Activated CD4-positive, alpha-beta T cell treated with anti-CD3 and anti-CD28 coated beads, Interleukin-10, Interleukin-2, amounts not matched to agents 100 ng/mL and 50 ng/mL, durations not matched to agents 16 hours and 8 hours (primary cell): Measurements from ENCODE around the gene WDR17.
"Not testable (repeated sequence)": the region's sequence is repeated elsewhere in the genome, so short reads cannot be mapped to it uniquely, and the experiment has no call there.

Experiments used
- DNase-seq: peaks from one replicate; pipeline ENCODE4 v3.0.0-alpha.2; 2020

The WDR17 gene

DNA sequence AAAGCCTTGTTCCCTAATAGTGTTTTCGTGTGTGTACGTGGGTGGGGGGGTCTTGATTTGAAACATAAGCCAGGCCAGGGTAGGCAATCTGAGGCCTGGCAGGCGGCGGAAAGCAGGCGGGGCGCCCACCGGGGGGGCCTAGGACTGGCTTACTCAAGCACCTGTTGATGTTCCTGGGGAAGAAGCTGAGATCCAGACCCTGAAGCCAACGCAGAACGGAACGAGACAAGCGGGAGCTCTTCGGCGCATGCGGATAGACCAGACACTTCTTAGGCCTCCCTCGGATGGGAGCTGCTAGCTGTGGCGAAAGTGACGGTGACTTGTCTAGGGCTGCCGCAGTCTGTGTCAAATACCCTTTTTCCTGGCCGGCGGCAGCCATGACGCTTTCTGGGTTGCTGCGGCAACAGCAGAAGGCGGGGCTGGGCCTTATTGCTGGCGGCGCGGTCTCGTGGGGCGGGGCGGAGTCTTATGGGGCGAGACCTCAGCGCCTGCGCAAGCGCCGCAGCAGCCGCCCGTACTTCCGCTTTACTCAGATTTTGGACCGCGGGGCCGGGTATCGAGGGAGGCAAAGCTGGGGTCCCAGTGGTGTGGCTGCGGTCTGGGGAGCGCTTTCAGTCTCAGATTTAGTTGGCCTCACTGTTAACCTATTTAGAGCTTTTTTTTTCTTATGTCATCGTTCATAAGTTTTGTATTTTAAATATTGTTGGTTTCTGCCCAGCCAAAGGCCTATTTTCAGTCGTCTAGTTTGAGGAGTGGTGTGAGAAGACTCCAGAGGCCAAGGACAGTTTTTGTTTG is 129.7 kb downstream of the WDR17 start, which contains the start of gene SPATA4:
Gene SPATA4 (minus strand): TSS at position 402 of the 795 bp plus-strand sequence. CDS start 23 bp downstream, at position 379.
- peak; percentile 96 for DNase-seq

DNA sequence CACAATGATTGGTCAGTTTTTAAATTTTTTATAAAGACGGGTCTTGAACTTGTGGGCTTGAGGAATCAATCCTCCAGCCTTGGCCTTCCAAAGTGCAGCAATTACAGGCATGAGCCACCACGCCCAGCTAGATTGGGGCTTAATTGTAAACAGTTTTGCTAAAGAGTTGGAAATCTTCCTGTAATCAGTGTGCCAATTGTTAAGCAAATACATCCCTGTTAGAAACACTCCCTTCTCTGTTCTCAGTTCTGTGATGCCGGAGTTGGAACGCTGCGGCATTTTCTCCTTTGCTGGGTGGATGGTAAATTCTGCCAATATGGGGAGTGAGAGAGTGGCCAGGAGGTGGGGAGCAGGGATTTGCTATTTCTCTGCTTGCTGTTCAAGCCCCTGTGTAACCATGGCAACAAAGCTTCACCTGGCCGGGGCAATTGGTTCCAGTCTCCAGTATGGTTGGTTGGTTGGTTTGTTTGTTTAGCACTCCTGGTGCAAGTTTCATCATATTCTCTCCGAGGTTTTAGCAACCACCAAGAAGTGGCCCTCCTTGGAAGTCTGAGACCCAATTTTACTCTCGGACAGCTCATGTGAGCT is 132.8 kb downstream of the WDR17 start:
- no peak for DNase-seq

DNA sequence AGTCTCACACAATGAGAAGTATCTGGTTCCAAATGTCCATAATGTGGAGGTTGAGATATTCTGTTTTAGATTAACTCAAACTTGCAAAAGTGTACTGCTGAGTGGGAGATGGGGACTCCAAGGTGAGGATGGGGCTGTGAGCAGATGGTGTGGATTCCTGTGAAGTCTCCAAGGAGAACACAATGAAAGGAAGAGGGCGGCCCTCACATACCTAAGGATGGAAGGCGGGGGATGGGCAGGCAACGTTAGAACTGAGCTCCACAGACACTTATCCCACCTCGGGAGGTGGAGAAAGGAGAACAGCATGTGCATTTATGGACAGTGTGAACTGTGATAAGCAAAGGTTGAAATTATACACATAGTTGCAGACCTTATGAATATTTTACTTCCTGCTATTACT is 139.7 kb downstream of the WDR17 start:
- DNase-seq, result no peak

DNA sequence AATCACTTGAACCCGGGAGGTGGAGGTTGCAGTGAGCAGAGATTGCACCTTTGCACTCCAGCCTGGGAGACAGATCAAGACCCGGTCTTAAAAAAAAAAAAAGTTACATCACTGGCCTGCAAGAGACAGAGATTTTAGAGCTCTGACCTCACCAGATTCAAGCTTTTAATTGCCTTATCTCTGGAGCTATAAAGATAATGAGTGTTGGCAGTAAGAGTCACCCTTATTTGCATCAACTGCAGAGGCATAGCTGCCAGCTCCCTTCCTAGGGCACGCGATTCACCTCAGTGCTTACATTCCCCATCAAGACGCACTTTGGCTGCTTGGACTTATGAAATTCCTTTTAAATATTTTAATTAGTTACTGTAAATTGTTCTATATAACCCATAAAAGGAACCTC is 142.2 kb downstream of the WDR17 start:
- DNase-seq, result no peak

DNA sequence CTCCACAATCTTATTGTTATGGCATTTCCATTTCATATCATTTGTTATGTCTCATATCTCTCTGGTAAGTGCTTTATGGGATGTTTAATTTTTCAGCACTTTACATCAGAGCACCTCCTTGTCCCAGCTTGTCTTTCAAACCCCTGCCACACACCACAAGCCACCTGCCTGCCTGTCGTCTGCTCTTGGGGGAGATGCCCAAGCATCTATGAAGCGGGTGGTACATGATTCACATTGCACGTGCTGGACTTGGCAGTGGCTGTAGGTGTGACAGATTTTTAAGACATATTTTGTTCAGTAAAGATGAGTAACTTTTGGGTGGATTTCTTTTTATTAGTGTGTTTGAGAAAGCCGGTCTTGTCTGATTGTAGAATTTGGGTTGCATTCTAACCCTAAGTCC is 143.9 kb downstream of the WDR17 start:
- no peak for DNase-seq

DNA sequence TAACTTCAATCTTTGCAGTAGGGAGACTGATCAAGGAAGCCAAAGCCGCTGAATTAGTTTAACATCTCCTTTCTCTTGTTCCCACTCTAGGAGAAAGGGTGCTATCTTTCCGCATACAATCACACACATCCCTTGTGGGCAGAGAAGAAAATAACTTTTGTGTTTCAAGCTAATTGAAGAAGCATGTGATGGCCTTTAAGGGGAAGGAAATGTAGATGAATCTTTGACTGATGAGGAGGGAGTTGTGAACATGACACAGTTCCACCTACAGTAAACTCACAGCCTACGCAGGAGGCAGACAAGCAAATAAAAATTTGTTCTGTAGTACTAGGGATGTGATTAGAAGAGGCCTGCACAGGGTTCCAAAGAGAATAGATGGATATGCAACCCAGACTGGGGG is 144.5 kb downstream of the WDR17 start:
- no peak for DNase-seq

DNA sequence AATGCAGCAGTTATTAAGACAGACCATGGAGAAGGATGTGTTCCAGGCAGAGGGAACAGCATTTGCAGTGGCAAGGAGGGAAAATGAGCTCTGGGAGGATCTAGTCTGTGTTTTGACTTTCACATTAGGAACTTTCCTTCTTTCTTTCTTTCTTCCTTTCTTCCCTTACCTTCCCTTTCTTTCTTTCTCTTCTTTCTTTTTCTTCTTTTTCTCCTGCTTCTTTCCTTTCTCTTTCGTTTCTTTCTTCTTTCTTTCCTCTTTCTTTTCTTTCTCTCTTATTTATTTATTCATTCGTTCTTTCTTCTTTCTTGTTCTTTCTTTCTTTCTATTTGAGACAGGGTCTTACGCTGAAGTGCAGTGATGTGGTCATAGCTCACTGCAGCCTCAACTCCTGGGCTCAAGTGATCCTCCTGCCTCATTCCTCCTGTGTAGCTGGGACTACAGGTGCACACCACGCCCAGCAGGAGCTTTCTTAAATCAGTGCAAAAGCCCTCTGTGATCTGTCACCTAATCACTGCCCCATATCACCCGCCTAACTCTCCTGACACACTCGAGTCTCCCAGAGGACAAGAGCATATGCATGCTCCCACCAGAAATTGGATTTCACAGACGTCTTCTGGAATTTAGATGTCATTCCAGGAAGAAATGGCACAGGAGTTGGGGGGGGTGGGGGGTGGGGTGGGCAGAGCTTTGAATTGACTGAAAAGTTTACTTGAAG is 145.1 kb downstream of the WDR17 start:
- no peak for DNase-seq

DNA sequence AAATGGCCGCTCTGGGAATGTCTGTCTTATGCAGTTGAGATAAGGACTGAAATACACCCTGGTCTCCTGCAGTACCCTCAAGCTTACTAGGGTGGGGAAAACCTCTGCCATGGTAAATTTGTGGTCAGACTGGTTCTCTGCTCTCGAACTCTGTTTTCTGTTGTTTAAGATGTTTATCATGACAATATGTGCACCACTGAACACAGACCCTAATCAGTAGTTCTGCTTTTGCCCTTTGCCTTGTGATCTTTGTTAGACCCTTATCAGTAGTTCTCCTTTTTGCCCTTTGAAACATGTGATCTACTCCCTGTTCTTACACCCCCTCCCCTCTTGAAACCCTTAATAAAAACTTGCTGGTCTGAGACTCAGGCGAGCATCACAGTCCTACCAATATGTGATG is 146.7 kb downstream of the WDR17 start:
- not testable (repeated sequence) for DNase-seq

DNA sequence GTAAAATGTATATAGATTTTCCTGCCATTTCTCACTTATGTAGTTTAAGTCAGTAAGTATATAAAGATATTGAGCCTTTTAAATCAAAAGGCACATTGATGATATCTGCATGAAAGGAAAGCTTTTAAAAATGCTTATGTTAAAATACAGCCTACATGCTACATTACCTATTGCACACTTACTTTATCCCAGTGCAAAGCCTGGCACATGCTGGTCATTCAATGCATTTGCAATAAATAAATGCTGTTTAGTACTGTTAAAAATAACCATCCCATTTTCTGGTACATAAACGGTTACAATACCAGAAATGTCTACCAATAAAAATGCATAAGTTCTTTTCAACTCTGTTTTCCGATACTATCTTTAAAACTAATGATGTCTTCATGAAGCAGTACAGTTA is 151.9 kb downstream of the WDR17 start:
- DNase-seq, result no peak

DNA sequence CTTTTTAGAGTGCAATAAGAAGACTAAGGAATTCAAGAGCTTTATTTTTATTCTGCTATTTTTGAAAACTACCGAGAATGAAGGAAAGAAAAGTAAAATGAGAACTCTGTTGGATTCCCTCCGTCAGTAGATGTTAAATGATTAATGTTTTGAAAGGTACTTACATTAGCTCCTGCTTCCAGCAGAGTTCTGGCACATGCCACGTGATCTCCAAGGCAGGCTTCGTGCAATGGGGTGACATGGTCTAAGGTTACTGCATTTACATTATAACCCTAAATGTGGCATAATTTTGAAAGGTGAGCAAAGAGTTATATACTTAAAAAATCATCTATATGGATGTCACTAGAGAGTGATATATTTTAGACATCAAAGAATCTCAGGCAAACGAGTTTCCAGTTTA is 156.5 kb downstream of the WDR17 start:
- no peak for DNase-seq

DNA sequence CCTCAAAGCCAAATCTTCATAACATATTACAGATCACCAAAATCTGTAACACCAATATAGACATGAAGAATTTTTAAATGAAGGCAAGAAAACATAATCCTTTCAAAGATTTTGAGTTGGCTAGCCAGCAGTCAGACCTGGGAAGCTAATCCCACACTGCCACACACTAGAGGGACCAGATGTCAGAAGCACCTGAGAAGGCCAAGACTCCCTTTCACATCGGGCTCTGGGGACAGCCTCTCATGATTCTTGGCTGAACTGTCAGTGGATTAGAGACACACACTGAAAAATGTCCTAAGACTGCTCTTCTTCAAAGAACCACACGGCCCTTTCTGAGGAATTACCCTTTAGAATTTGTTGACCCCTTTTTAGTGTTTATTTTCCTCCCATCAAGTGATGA is 157.9 kb downstream of the WDR17 start:
- DNase-seq, result no peak

DNA sequence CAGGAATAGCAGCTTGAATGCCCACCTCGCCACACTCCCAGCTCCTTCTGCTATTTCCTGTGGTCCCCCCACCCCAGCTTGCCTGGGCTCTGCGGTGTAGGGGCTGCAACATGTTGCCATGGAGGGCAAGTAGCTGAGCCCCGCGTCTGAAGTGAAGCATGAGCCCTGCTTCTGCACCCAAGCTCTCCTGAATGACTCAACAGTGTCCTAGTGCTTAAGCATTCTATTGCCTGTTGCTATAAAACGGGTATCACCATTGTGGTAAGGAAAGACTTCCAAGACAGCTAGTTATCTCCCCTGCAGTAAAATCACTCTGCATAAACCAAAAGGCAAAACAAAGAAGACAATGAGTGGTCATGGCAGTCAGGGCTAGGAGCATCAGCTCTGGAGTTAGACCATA is 161.1 kb downstream of the WDR17 start:
- no peak for DNase-seq

DNA sequence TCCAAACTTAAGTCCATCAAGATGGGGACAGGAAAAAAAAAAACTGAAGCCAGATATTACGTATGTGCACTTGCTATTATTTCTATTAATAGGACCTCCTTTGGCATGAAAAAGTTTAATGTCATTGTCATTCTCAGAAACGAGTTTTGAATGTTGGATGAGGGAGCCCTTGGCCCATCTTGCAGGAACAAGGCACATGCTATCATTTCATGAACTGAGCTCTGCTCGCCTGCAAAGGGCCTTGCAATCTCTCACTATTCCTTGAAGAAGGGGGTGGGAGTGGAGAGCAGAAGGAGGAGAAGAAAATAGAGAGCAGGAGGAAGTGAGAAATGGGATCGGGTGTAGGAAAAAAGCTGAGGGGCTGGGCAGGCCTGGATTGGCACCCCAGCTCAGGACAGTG is 164.0 kb downstream of the WDR17 start:
- no peak for DNase-seq
